Thymus (tissue), 11 donors: ENCODE results near the gene HARS1. TPM values are rescaled to one million over a fixed set of nuclear protein-coding genes. Genes with fewer than 3 reads are reported as not detected.
"Not testable (repeated sequence)": the region's sequence is repeated elsewhere in the genome, so short reads cannot be mapped to it uniquely, and the experiment has no call there.

Experiments used
- DNase-seq, 9 donors: peaks; one replicate each; pipeline ENCODE4 v3.0.0-alpha.2; 2013; ENCODE audit warnings: low spot score in 9 of 9, low read depth in 6 of 9, missing footprints in 1 of 9
- H3K27ac ChIP-seq, 2 donors: one replicate each; pipeline ENCODE4 v1.5.1; 2013; ENCODE audit warnings: control low read depth in 1 of 2, low read depth in 1 of 2, low read length in 1 of 2, mild to moderate bottlenecking in 1 of 2, moderate library complexity in 1 of 2
- H3K27me3 ChIP-seq, 2 donors: one replicate each; pipeline ENCODE4 v1.5.1; 2013; ENCODE audit warnings: low read length in 1 of 2; ENCODE audit not compliant: control insufficient read depth in 2 of 2, insufficient read depth in 1 of 2
- H3K36me3 ChIP-seq, 2 donors: one replicate each; pipeline ENCODE4 v1.5.1; 2013; ENCODE audit warnings: low read length in 1 of 2, mild to moderate bottlenecking in 1 of 2, moderate library complexity in 1 of 2; ENCODE audit not compliant: control insufficient read depth in 2 of 2, insufficient read depth in 2 of 2
- H3K4me1 ChIP-seq, 2 donors: one replicate each; pipeline ENCODE4 v1.5.1; 2013; ENCODE audit warnings: low read length in 2 of 2; ENCODE audit not compliant: control insufficient read depth in 2 of 2, insufficient read depth in 2 of 2
- H3K4me3 ChIP-seq, 2 donors: one replicate each; pipeline ENCODE4 v1.5.1; 2013; ENCODE audit warnings: low read length in 2 of 2, control low read depth in 1 of 2, mild to moderate bottlenecking in 1 of 2
- H3K9me3 ChIP-seq, 2 donors: one replicate each; pipeline ENCODE4 v1.5.1; 2013; ENCODE audit warnings: low read length in 1 of 2, mild to moderate bottlenecking in 1 of 2; ENCODE audit not compliant: control insufficient read depth in 2 of 2, insufficient read depth in 1 of 2
- WGBS: extraction: QIAGEN DNeasy Blood & Tissue Kit; methylation state at CpG from one replicate; pipeline ENCODE4 v1.1.7; 2013; 5-methylcytosine and 5-hydroxymethylcytosine counted together
- polyA plus RNA-seq: library from polyadenylated mRNA; stranded (reverse); fragments of 200-250 nt; gene quantifications from one replicate; pipeline ENCODE4 v1.2.3, GENCODE V29; 2013
- total RNA-seq: library from RNA; stranded (reverse); fragments of 120-200 nt; gene quantifications from one replicate; pipeline ENCODE4 v1.2.4, GENCODE V29; 2013
- donor health status: healthy.

HARS1 gene
- total and polyA plus RNA-seq, 2 donors: 45.4 to 58.8 TPM

DNA sequence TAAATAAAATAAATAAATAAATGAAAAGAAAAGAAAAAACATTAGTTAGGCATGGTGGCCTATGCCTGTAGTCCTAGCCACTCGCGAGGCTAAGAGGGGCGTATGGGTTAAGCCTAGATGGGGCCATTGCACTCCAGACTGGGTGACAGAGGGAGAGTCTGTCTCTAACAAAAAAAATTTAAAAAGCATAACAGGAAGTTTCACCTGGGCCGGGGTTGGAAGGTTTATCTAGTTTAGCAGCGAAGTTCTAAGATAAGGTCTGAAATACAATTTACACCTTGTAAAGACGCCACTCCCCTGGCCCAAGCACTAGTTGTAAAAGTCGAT, 27.1 kb upstream of the HARS1 start:
- H3K4me1 ChIP-seq: no peaks in the 10 kb centered on the region
- 93% methylated on average over 7 of the region's 7 CpGs for WGBS
- H3K27ac ChIP-seq: no peak overlapping the region
- H3K9me3 ChIP-seq: no peaks in the 10 kb centered on the region
- H3K27me3 ChIP-seq: peaks cover 0 to 5% of the 10 kb centered on the region in 2 donors
- no peaks in the 10 kb centered on the region for H3K36me3 ChIP-seq
- H3K4me3 ChIP-seq: no peak overlapping the region
- DNase-seq: no peak

DNA sequence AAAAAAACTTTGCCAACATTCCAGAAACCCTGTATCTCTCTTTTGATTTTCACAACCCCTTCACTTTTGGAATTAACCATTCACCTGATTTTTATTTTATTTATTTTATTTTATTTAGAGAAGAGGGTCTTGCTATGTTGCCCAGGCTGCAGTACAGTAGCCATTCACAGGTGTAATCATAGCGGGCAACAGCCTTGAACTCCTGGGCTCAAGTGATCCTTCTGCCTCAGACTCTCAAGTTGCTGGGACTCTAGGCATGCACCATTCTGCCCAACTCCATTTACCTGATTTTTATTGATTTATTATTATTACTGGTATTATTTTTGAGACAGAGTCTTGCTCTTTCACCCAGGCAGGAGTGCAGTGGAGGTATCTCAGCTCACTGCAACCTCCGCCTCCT, 25.1 kb upstream of the HARS1 start:
- not testable (repeated sequence) for H3K4me1 ChIP-seq, DNase-seq, H3K27me3 ChIP-seq, H3K4me3 ChIP-seq, H3K27ac ChIP-seq, H3K9me3 ChIP-seq, H3K36me3 ChIP-seq
- 96% methylated on average over 2 of the region's 2 CpGs for WGBS

DNA sequence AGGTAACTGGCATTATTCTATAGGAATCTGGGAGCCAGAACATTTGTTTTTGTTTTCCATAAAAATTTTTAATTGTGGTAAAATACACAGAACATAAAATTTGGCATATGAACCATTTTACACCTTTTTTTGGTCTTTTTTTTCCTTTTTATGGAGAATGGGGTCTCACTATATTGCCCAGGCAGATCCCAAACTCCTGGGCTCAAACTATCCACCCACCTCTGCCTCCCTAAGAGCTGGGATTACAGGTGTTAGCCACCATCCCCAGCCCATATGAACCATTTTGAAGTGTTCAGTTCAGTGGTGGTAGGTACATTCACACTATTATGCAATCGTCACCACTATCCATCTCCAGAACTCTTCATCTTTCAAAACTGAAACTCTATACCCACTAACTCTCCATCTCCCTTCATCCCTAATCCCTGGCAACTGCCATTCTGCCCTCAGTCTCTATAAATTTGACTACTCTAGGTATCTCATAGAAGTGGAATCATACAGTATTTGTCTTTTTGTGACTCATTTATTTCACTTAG, 22.5 kb upstream of the HARS1 start:
- no peaks in the 10 kb centered on the region for H3K36me3 ChIP-seq
- WGBS: 94% methylated on average over 1 of the region's 1 CpG
- no peaks in the 10 kb centered on the region for H3K27me3 ChIP-seq

DNA sequence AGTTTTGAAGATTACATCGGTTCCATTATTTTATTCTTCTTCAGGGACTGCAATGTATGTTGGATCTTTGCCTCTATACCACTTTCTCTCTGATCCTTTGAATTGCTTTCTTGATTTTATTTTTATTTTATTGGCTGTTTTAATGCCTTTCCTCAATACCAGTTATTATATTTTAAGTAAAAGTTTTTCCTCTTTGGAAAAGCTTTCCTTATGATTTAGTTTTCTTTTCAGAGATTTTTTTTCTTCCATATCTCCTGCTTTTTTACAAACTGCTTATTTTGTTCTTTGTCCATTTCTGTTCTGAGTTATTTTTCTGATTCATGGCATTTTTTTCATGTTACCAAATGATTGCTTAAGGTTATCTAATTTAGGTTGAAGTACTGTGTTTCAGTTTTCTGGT, 20.6 kb upstream of the HARS1 start:
- H3K4me1 ChIP-seq: peaks cover 0 to 3% of the 10 kb centered on the region in 2 donors
- H3K27ac ChIP-seq: no peak overlapping the region
- no peaks in the 10 kb centered on the region for H3K27me3 ChIP-seq
- DNase-seq: no peak
- H3K36me3 ChIP-seq: peaks cover 6 to 9% of the 10 kb centered on the region in 2 donors
- H3K9me3 ChIP-seq: no peaks in the 10 kb centered on the region
- 86% methylated on average over 1 of the region's 1 CpG for WGBS
- no peak overlapping the region for H3K4me3 ChIP-seq

More for the DNA sequence above, 22.5 kb upstream of the HARS1 start:
- no peak overlapping the region for H3K4me3 ChIP-seq
- no peak for DNase-seq
- peaks cover 0 to 3% of the 10 kb centered on the region in 2 donors for H3K4me1 ChIP-seq
- no peaks in the 10 kb centered on the region for H3K9me3 ChIP-seq
- H3K27ac ChIP-seq: no peak overlapping the region

DNA sequence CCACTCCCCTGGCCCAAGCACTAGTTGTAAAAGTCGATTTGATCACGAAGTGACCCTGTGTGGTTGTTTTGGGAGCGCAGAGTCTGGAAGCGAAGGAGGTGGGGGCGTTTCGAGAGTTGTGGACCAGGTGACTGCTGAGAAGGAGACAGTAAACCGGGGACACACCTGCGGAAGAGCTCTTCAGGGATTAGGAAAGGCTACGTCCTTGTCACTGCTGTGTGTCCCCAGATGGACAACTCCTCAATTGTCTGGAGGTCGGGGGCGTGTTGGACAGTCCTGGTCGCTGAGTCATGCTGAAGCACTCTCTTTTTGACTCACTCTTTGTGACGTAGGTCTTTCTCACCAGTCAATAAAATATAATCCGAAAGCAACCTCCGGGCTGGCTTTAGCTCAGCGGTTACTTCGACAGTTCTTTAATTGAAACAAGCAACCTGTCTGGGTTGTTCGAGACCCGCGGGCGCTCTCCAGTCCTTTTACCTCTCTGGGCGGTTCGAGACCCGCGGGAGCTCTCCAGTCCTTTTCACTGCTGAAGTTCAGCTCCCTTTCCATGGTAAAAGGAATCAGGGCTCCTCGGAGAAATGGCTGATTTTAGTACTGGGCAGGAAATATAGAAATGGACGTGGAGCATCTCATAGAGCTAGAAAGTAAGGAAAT, 19.9 kb upstream of the HARS1 start:
- H3K27me3 ChIP-seq: no peaks in the 10 kb centered on the region
- peaks cover 0 to 3% of the 10 kb centered on the region in 2 donors for H3K4me1 ChIP-seq
- peak; percentile 42 to 88 (median 68) for DNase-seq
- peak overlapping the region; percentile 81 to 92 for H3K27ac ChIP-seq
- WGBS: under 1% methylated on average over 27 of the region's 27 CpGs
- peak overlapping the region; percentile 64 to 75 for H3K4me3 ChIP-seq
- H3K9me3 ChIP-seq: no peaks in the 10 kb centered on the region
- peaks cover 8 to 14% of the 10 kb centered on the region in 2 donors for H3K36me3 ChIP-seq

DNA sequence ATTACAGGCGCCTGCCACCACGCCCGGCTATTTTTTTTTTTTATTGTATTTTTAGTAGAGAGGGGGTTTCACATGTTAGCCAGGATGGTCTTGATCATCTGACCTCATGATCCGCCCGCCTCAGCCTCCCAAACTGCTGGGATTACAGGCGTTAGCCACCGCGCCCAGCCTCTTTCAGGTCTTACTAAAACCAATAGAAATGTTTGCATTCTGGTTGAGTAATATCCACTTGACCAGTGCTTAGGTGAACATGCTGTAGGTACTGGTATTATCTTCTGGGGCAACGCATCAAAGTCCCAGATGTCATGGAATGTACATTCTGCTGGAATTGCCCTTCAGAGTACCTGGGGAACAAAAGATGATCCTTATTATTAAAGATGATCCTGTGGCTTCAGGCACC, 17.6 kb upstream of the HARS1 start:
- H3K4me3 ChIP-seq, H3K9me3 ChIP-seq, DNase-seq, H3K27me3 ChIP-seq, H3K27ac ChIP-seq, H3K4me1 ChIP-seq: not testable (repeated sequence)
- peaks cover 25 to 34% of the 10 kb centered on the region in 2 donors for H3K36me3 ChIP-seq
- 96% methylated on average over 9 of the region's 9 CpGs for WGBS

DNA sequence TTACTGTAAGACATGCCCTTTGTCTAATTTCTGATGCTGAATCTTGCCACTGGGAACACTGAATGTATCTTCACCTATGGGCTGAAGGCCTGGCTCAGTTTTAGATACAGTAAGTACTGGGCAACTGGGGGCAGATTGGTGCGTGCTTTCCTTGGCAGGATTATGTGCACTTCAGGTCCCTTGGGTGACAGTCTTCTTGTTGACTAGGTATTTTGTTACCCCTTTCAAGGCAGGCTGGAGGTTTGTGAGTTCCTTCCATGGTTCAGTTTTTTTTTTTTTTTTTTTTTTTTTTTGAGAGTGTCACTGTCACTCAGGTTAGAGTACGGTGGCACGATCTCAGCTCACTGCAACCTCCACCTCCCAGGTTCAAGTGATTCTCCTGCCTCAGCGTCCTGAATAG, 16.6 kb upstream of the HARS1 start:
- no peaks in the 10 kb centered on the region for H3K9me3 ChIP-seq
- peaks cover 0 to 3% of the 10 kb centered on the region in 2 donors for H3K4me1 ChIP-seq
- no peak overlapping the region for H3K4me3 ChIP-seq
- DNase-seq: no peak
- peaks cover 35 to 42% of the 10 kb centered on the region in 2 donors for H3K36me3 ChIP-seq
- no peak overlapping the region for H3K27ac ChIP-seq
- H3K27me3 ChIP-seq: no peaks in the 10 kb centered on the region
- 95% methylated on average over 4 of the region's 4 CpGs for WGBS

DNA sequence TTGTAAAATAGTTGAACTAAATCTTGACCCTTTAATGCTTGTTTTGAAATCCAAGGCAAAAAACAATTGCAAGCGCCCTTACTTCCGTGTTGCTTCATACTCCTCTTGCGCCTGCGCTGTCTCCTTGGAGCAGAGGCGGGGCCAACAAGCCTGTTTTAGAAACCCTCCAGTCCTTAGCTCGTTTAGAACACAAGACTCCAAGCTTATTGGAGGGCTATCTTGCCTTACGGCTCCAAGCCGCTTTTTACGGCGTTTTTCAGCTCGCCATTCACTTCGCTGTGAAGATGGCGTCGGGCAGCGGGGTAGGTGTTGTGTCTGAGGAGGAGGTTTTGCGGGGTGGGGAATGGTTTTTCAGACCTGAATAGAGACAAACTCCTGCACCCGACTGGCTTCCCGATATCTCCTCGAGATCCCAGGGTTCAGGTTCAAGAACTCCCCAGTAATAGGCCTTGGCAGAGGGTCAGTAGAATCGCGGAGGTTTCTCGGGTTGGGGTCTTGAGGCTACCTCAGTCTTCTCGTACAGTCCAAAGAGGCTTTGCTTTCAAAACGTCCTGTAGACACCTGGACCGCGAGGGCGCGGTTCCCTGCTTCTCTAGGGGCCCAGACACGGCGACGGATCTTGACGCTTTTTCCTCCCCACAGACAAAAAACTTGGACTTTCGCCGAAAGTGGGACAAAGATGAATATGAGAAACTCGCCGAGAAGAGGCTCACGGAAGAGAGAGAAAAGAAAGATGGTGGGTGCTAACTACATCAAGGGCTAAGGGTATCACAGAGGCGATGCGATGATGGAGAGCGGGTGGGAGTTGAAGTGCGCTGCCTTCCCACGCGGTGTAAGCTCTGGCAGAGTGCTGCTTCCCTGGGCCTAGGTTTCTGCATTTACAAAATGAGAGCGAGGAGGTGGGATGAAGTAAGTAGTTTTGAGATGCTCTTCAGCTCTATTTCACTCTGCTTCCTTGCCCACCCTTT, 9.3 kb upstream of the HARS1 start, which contains the start of gene ZMAT2:
Gene ZMAT2, plus strand, starts transcription at position 271 of the 968 bp plus-strand sequence. Its CDS starts 14 bp downstream, at position 285.
- peaks cover 60 to 74% of the 10 kb centered on the region in 2 donors for H3K36me3 ChIP-seq
- H3K9me3 ChIP-seq: no peaks in the 10 kb centered on the region
- DNase-seq: peak; percentile 86 to 99 (median 95)
- H3K27ac ChIP-seq: peak within 1 kb of the TSS; percentile 39 to 70
- H3K4me3 ChIP-seq: peak within 1 kb of the TSS; percentile 60 to 67
- peaks cover 4 to 10% of the 10 kb centered on the region in 2 donors for H3K4me1 ChIP-seq
- no peaks in the 10 kb centered on the region for H3K27me3 ChIP-seq
- 3% methylated on average over 44 of the region's 44 CpGs for WGBS
